GM23338 (cell line): ENCODE data around the gene SH3GLB1. TPM values are rescaled to one million over a fixed set of nuclear protein-coding genes. Genes with fewer than 3 reads are reported as not detected.

Experiments
- CREB1 ChIP-seq: fragments of 250-450 bp; sonication (Bioruptor Pico); IDR thresholded peaks from 2 replicates; pipeline ENCODE4 v1.5.0; 2020; ENCODE audit warnings: low read depth, mild to moderate bottlenecking, moderate library complexity
- EZH2phosphoT487 ChIP-seq: fragments of 200-600 bp; sonication (generic); IDR thresholded peaks from one replicate; pipeline ENCODE4 v1.8.1; 2018; ENCODE audit warnings: antibody characterized with exemption; ENCODE audit not compliant: unreplicated experiment
- JUNB ChIP-seq: IDR thresholded peaks from one replicate; pipeline ENCODE4 v1.6.1; 2016; ENCODE audit warnings: antibody characterized with exemption; ENCODE audit not compliant: unreplicated experiment
- POLR2AphosphoS5 ChIP-seq: IDR thresholded peaks from 2 replicates; pipeline ENCODE4 v1.6.1; 2016; ENCODE audit warnings: antibody characterized with exemption, low read depth
- ZNF331 ChIP-seq: fragments of 250-450 bp; sonication (Bioruptor Pico); IDR thresholded peaks from 2 replicates; pipeline ENCODE4 v1.5.0; 2020; ENCODE audit warnings: low read depth, mild to moderate bottlenecking, moderate library complexity
- polyA plus RNA-seq: library from polyadenylated mRNA; unstranded; fragments of >200 nt; fragmentation: Nextera tagmentation; extraction: Ambion mirVana; gene quantifications from 2 replicates; pipeline ENCODE4 v1.2.1, GENCODE V29; 2016
- total RNA-seq: library from RNA; depleted of rRNA; stranded (reverse); fragments of >200 nt; shearing (Covaris generic); gene quantifications from 2 replicates; pipeline ENCODE4 v1.2.3, GENCODE V29; 2014
- TF ChIP-seq, protein P1 (sequence below): fragments of 250-450 bp; sonication (Bioruptor Pico); IDR thresholded peaks from 2 replicates; pipeline ENCODE4 v1.5.0; 2020; ENCODE audit warnings: mild to moderate bottlenecking, moderate library complexity
- TF ChIP-seq, protein P2 (sequence below), 2 experiments: fragments of 200-600 bp in 1 of 2; sonication (generic) in 1 of 2; conservative IDR thresholded peaks; 2 replicates each; pipeline versions ENCODE4 v1.5.1 to v1.6.1; 2016 to 2017; ENCODE audit warnings: antibody characterized with exemption in 2 of 2, low read depth in 2 of 2, mild to moderate bottlenecking in 2 of 2, moderate library complexity in 1 of 2
- TF ChIP-seq, protein P3 (sequence below): IDR thresholded peaks from 2 replicates; pipeline ENCODE4 v1.6.1; 2016; ENCODE audit warnings: antibody characterized with exemption

The SH3GLB1 gene
- total and polyA plus RNA-seq, 2 experiments from 2014 or later, result 21.4 to 29.4 TPM

DNA sequence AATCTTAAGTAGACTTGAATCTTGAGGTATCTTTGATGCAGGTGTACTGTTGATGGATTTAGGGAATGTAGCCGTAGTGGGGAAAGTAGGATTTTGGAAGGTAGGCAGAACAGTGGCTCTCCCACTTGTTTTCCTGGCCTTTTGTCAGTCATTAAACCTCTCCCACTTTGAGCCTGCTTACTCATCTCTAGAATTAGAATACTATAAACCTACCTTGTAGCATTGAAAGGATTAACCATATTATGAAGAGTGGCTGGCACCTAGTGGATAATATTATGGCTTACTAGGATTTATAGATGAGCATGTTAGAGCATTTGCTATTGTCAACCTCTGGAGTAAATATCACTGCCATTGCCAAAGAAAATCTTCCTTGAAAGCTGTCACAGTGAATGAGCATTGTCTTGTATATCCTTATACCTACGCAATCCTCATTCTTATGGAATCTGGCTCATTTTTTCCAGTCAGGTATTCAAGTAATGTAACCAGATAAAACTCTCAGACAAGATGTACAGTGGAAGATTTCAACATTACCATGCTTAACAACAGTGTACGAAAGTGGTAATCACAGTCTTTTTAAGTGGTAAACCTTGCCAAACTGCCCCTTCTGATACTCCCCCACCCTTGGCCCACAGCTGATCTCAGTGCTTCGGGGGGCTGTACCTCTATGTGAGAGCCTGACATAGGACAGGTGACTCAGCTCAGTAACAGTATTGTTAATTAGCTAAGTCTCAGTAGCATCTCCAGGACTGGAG lies 44.4 kb downstream of the SH3GLB1 start (continued):
- TF ChIP-seq, protein P1, sequence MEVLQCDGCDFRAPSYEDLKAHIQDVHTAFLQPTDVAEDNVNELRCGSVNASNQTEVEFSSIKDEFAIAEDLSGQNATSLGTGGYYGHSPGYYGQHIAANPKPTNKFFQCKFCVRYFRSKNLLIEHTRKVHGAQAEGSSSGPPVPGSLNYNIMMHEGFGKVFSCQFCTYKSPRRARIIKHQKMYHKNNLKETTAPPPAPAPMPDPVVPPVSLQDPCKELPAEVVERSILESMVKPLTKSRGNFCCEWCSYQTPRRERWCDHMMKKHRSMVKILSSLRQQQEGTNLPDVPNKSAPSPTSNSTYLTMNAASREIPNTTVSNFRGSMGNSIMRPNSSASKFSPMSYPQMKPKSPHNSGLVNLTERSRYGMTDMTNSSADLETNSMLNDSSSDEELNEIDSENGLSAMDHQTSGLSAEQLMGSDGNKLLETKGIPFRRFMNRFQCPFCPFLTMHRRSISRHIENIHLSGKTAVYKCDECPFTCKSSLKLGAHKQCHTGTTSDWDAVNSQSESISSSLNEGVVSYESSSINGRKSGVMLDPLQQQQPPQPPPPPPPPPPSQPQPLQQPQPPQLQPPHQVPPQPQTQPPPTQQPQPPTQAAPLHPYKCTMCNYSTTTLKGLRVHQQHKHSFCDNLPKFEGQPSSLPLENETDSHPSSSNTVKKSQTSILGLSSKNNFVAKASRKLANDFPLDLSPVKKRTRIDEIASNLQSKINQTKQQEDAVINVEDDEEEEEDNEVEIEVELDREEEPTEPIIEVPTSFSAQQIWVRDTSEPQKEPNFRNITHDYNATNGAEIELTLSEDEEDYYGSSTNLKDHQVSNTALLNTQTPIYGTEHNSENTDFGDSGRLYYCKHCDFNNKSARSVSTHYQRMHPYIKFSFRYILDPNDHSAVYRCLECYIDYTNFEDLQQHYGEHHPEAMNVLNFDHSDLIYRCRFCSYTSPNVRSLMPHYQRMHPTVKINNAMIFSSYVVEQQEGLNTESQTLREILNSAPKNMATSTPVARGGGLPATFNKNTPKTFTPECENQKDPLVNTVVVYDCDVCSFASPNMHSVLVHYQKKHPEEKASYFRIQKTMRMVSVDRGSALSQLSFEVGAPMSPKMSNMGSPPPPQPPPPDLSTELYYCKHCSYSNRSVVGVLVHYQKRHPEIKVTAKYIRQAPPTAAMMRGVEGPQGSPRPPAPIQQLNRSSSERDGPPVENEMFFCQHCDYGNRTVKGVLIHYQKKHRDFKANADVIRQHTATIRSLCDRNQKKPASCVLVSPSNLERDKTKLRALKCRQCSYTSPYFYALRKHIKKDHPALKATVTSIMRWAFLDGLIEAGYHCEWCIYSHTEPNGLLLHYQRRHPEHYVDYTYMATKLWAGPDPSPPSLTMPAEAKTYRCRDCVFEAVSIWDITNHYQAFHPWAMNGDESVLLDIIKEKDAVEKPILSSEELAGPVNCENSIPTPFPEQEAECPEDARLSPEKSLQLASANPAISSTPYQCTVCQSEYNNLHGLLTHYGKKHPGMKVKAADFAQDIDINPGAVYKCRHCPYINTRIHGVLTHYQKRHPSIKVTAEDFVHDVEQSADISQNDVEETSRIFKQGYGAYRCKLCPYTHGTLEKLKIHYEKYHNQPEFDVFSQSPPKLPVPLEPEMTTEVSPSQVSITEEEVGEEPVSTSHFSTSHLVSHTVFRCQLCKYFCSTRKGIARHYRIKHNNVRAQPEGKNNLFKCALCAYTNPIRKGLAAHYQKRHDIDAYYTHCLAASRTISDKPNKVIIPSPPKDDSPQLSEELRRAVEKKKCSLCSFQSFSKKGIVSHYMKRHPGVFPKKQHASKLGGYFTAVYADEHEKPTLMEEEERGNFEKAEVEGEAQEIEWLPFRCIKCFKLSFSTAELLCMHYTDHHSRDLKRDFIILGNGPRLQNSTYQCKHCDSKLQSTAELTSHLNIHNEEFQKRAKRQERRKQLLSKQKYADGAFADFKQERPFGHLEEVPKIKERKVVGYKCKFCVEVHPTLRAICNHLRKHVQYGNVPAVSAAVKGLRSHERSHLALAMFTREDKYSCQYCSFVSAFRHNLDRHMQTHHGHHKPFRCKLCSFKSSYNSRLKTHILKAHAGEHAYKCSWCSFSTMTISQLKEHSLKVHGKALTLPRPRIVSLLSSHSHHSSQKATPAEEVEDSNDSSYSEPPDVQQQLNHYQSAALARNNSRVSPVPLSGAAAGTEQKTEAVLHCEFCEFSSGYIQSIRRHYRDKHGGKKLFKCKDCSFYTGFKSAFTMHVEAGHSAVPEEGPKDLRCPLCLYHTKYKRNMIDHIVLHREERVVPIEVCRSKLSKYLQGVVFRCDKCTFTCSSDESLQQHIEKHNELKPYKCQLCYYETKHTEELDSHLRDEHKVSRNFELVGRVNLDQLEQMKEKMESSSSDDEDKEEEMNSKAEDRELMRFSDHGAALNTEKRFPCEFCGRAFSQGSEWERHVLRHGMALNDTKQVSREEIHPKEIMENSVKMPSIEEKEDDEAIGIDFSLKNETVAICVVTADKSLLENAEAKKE (CRISPR knock-in tag), result no peak
- TF ChIP-seq POLR2AphosphoS5 (no peak), EZH2phosphoT487 (no peak), ZNF331 (CRISPR knock-in tag) (no peak), JUNB (no peak), CREB1 (no peak)
- TF ChIP-seq, protein P2, sequence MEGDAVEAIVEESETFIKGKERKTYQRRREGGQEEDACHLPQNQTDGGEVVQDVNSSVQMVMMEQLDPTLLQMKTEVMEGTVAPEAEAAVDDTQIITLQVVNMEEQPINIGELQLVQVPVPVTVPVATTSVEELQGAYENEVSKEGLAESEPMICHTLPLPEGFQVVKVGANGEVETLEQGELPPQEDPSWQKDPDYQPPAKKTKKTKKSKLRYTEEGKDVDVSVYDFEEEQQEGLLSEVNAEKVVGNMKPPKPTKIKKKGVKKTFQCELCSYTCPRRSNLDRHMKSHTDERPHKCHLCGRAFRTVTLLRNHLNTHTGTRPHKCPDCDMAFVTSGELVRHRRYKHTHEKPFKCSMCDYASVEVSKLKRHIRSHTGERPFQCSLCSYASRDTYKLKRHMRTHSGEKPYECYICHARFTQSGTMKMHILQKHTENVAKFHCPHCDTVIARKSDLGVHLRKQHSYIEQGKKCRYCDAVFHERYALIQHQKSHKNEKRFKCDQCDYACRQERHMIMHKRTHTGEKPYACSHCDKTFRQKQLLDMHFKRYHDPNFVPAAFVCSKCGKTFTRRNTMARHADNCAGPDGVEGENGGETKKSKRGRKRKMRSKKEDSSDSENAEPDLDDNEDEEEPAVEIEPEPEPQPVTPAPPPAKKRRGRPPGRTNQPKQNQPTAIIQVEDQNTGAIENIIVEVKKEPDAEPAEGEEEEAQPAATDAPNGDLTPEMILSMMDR (conservative IDR thresholded peaks at IDR 0.05; ENCODE audit: low read depth in 2 of 2), result no peak
- TF ChIP-seq, protein P3, sequence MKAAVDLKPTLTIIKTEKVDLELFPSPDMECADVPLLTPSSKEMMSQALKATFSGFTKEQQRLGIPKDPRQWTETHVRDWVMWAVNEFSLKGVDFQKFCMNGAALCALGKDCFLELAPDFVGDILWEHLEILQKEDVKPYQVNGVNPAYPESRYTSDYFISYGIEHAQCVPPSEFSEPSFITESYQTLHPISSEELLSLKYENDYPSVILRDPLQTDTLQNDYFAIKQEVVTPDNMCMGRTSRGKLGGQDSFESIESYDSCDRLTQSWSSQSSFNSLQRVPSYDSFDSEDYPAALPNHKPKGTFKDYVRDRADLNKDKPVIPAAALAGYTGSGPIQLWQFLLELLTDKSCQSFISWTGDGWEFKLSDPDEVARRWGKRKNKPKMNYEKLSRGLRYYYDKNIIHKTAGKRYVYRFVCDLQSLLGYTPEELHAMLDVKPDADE, result no peak
